B cell (primary cell): ENCODE results near the gene SMIM5. TPM values are rescaled to one million over a fixed set of nuclear protein-coding genes. Genes with fewer than 3 reads are reported as not detected.

Experiments
- ATAC-seq: fragments of 200-7000 bp; cut with Tn5 transposase; one replicate; pipeline ENCODE4 v1.10.0; 2021; ENCODE audit warnings: low read depth, mild to moderate bottlenecking, moderate number of reproducible peaks, moderate library complexity
- CTCF ChIA-PET: fragments of 350-600 bp; sonication (Branson Sonifier 250); formaldehyde crosslinking; loops from one replicate; lab custom pipeline; 2021; ENCODE audit warnings: antibody characterized with exemption, inconsistent platforms; lab: Charles Lee
- POLR2A ChIA-PET: fragments of 350-600 bp; sonication (Branson Sonifier 250); formaldehyde crosslinking; loops from one replicate; lab custom pipeline; 2021; ENCODE audit warnings: antibody characterized with exemption; lab: Charles Lee
- DNase-seq: peaks from one replicate; pipeline ENCODE4 v3.0.0; 2013
- H2AFZ ChIP-seq: 2 replicates; pipeline ENCODE4 v1.6.1; 2012; ENCODE audit warnings: mild to moderate bottlenecking, low read depth, low read length; ENCODE audit not compliant: insufficient read depth, poor library complexity, severe bottlenecking
- H3K27ac ChIP-seq, 2 donors: 1 replicate in 1 of 2; 2 replicates in 1 of 2; pipeline ENCODE4 v1.5.1; 2012 to 2013; ENCODE audit warnings: low read length in 2 of 2, mild to moderate bottlenecking in 2 of 2, moderate library complexity in 1 of 2
- H3K27me3 ChIP-seq, 4 experiments: fragments of 200-600 bp in 1 of 4; sonication (generic) in 1 of 4; replicated peaks in 1 of 4; 1 replicate in 2 of 4; 2 replicates in 2 of 4; pipeline versions ENCODE4 v1.6.1 to v1.7.0; 2013 to 2016; ENCODE audit warnings: low read length in 3 of 4, mild to moderate bottlenecking in 2 of 4, mixed read lengths in 1 of 4, moderate library complexity in 1 of 4; ENCODE audit not compliant: insufficient read depth in 4 of 4, control insufficient read depth in 3 of 4; ENCODE audit errors: control extremely low read depth in 1 of 4
- H3K36me3 ChIP-seq, 2 experiments: replicated peaks in 1 of 2; 1 replicate in 1 of 2; 2 replicates in 1 of 2; pipeline versions ENCODE4 v1.6.1 to v1.7.1; 2013; ENCODE audit warnings: low read length in 1 of 2; ENCODE audit not compliant: insufficient read depth in 2 of 2, control insufficient read depth in 1 of 2; ENCODE audit errors: control extremely low read depth in 1 of 2, extremely low read depth in 1 of 2
- H3K4me1 ChIP-seq, 2 donors: fragments of 200-600 bp in 1 of 2; sonication (generic) in 1 of 2; 1 replicate in 1 of 2; 2 replicates in 1 of 2; pipeline versions ENCODE4 v1.5.1 to v1.6.1; 2013 to 2017; ENCODE audit warnings: low read length in 2 of 2; ENCODE audit not compliant: control insufficient read depth in 2 of 2, insufficient read depth in 2 of 2
- H3K4me2 ChIP-seq: replicated peaks from 2 replicates; pipeline ENCODE3; 2012; ENCODE audit warnings: mild to moderate bottlenecking, low read depth, low read length; ENCODE audit not compliant: poor library complexity, severe bottlenecking
- H3K4me3 ChIP-seq, 5 experiments: fragments of 200-600 bp in 1 of 5; sonication (generic) in 1 of 5; 1 replicate in 3 of 5; 2 replicates in 2 of 5; pipeline versions ENCODE4 v1.5.1 to v1.7.0; 2011 to 2016; ENCODE audit warnings: low read length in 4 of 5, mild to moderate bottlenecking in 4 of 5, low read depth in 2 of 5, control low read depth in 1 of 5, moderate library complexity in 1 of 5; ENCODE audit not compliant: insufficient read depth in 1 of 5; ENCODE audit errors: control extremely low read depth in 1 of 5, extremely low read depth in 1 of 5
- H3K79me2 ChIP-seq: fragments of 200-600 bp; sonication (generic); one replicate; pipeline ENCODE4 v1.6.0; 2016; ENCODE audit warnings: low read length; ENCODE audit not compliant: control insufficient read depth, insufficient read depth
- H3K9ac ChIP-seq: fragments of 200-600 bp; sonication (generic); 2 replicates; pipeline ENCODE4 v1.6.1; 2017; ENCODE audit warnings: mild to moderate bottlenecking, low read length, moderate library complexity
- H3K9me3 ChIP-seq, 3 donors: one replicate each; pipeline versions ENCODE4 v1.6.1 to v1.7.1; 2013; ENCODE audit warnings: low read length in 2 of 3; ENCODE audit not compliant: control insufficient read depth in 2 of 3, insufficient read depth in 1 of 3; ENCODE audit errors: control extremely low read depth in 1 of 3
- H4K20me1 ChIP-seq: 2 replicates; pipeline ENCODE4 v1.6.0; 2012; ENCODE audit warnings: mild to moderate bottlenecking, low read length; ENCODE audit not compliant: insufficient read depth, control insufficient read depth, poor library complexity, severe bottlenecking
- H3K27ac Mint-ChIP-seq: one replicate; pipeline ENCODE4 v1.8.0; 2021; ENCODE audit warnings: mixed read lengths
- H3K27me3 Mint-ChIP-seq: one replicate; pipeline ENCODE4 v1.8.0; 2021; ENCODE audit warnings: mixed read lengths
- H3K4me1 Mint-ChIP-seq: one replicate; pipeline ENCODE4 v1.8.0; 2021; ENCODE audit warnings: mixed read lengths
- H3K4me3 Mint-ChIP-seq: one replicate; pipeline ENCODE4 v1.8.0; 2021; ENCODE audit warnings: mixed read lengths
- H3K9me3 Mint-ChIP-seq: one replicate; pipeline ENCODE4 v1.8.0; 2022; ENCODE audit warnings: mixed read lengths; ENCODE audit not compliant: insufficient read depth
- CTCF ChIP-seq: fragments of 200-600 bp; IDR thresholded peaks from one replicate; pipeline ENCODE4 v1.8.0; 2022; ENCODE audit warnings: antibody characterized with exemption, mild to moderate bottlenecking
- EZH2 ChIP-seq: IDR thresholded peaks from 2 replicates; pipeline ENCODE4 v1.6.1; 2012; ENCODE audit warnings: borderline replicate concordance, low read depth, mild to moderate bottlenecking, moderate library complexity, low read length; ENCODE audit not compliant: insufficient read depth, poor library complexity, severe bottlenecking
- WGBS: methylation state at CpG from one replicate; pipeline ENCODE4 v1.1.5; 2013; ENCODE audit warnings: missing lambda C conversion rate; ENCODE audit not compliant: insufficient coverage; 5-methylcytosine and 5-hydroxymethylcytosine counted together
- intact Hi-C: fragments of 100-400 bp; cut with micrococcal nuclease; formaldehyde crosslinking; loops from one replicate; pipeline ENCODE4 v1.10.0; 2022
- polyA plus RNA-seq: library from polyadenylated mRNA; depleted of rRNA; stranded (reverse); fragments of >200 nt; gene quantifications from 2 replicates; pipeline ENCODE4 v1.2.3, GENCODE V29; 2012
- total RNA-seq, 2 donors: library from RNA; stranded (reverse); fragments of 120-200 nt in 1 of 2; gene quantifications; 1 replicate in 1 of 2; 2 replicates in 1 of 2; pipeline versions ENCODE4 v1.2.3 to v1.2.4, GENCODE V29; 2013 to 2022

Gene SMIM5
- total and polyA plus RNA-seq, 2 donors (not counting 1 experiment from before 2014, with no cell fraction given) = 0.62 to 7.6 TPM

GRCh38 chr17:75616521-75617122 lies 16.6 kb upstream of the SMIM5 start:
- no peaks in the 10 kb centered on the region for H3K4me1 ChIP-seq
- no peak overlapping the region for H3K27ac Mint-ChIP-seq
- 91% methylated on average over 24 of the region's 24 CpGs for WGBS
- ATAC-seq (no peak), DNase-seq (no peak)
- H3K79me2 ChIP-seq = no peaks in the 10 kb centered on the region
- no peaks in the 10 kb centered on the region for H3K9me3 ChIP-seq
- ChIA-PET POLR2A (no interaction called here), CTCF (interaction anchor here (1.2 to 2.0 kb wide), 2 partner anchors 16 to 136 kb away, joined by 4 to 9 read pairs; partner anchors contain the start of gene SMIM5)
- no peak overlapping the region for H3K27ac ChIP-seq
- TF ChIP-seq EZH2 (no peak), CTCF (no peak)
- H3K27me3 Mint-ChIP-seq = no peaks in the 10 kb centered on the region
- no peaks in the 10 kb centered on the region for H3K9me3 Mint-ChIP-seq
- intact Hi-C loops = no loop called here
- H3K4me2 ChIP-seq = no peak overlapping the region
- no peaks in the 10 kb centered on the region for H4K20me1 ChIP-seq
- no peak overlapping the region for H3K4me3 Mint-ChIP-seq
- H3K4me3 ChIP-seq = no peak overlapping the region
- peaks cover 1 to 77% of the 10 kb centered on the region in 2 experiments for H3K36me3 ChIP-seq
- no peaks in the 10 kb centered on the region for H3K27me3 ChIP-seq
- no peaks in the 10 kb centered on the region for H3K4me1 Mint-ChIP-seq
- no peak overlapping the region for H3K9ac ChIP-seq
- no peak overlapping the region for H2AFZ ChIP-seq

GRCh38 chr17:75617218-75617617 lies 16.0 kb upstream of the SMIM5 start:
- Histone ChIP-seq H3K27ac (no peak overlapping the region), H3K4me3 (no peak overlapping the region), H3K9me3 (no peaks in the 10 kb centered on the region), H3K36me3 (peaks cover 0 to 76% of the 10 kb centered on the region in 2 experiments), H3K4me2 (no peak overlapping the region), H3K79me2 (no peaks in the 10 kb centered on the region), H4K20me1 (no peaks in the 10 kb centered on the region), H3K27me3 (no peaks in the 10 kb centered on the region), H2AFZ (no peak overlapping the region), H3K4me1 (no peaks in the 10 kb centered on the region), H3K9ac (no peak overlapping the region)
- DNase-seq (no peak), ATAC-seq (no peak)
- no peaks in the 10 kb centered on the region for H3K4me1 Mint-ChIP-seq
- WGBS = 94% methylated on average over 16 of the region's 16 CpGs
- intact Hi-C loops = no loop called here
- ChIA-PET POLR2A (no interaction called here), CTCF (interaction anchor here (0.6 to 2.0 kb wide), 3 partner anchors 16 to 136 kb away, joined by 3 to 9 read pairs (median 4); partner anchors contain the start of gene SMIM5)
- no peak overlapping the region for H3K4me3 Mint-ChIP-seq
- no peak for TF ChIP-seq EZH2
- TF ChIP-seq CTCF = no peak
- H3K9me3 Mint-ChIP-seq = no peaks in the 10 kb centered on the region
- H3K27me3 Mint-ChIP-seq = no peaks in the 10 kb centered on the region
- H3K27ac Mint-ChIP-seq = no peak overlapping the region
